Stimulated activated effector memory CD8-positive, alpha-beta T cell treated with anti-CD3 and anti-CD28 coated beads, Interleukin-12 subunit alpha, Interleukin-12 subunit beta, amount 100 ng/mL, for 72 hours (primary cell): ENCODE data around the gene RRN3.
"Not testable (repeated sequence)": the region's sequence is repeated elsewhere in the genome, so short reads cannot be mapped to it uniquely, and the experiment has no call there.

ENCODE experiments used
- ATAC-seq: fragments of 150-1000 bp; cut with Tn5 transposase; 2 replicates; pipeline ENCODE4 v1.10.0; 2021
- DNase-seq, 2 donors: peaks; one replicate each; pipeline ENCODE4 v3.0.0; 2021 to 2022; ENCODE audit warnings: low spot score in 2 of 2
- H3K27ac Mint-ChIP-seq: one replicate; pipeline ENCODE4 v1.8.0; 2022; ENCODE audit warnings: mild to moderate bottlenecking, mixed read lengths
- H3K36me3 Mint-ChIP-seq: one replicate; pipeline ENCODE4 v1.8.0; 2022; ENCODE audit warnings: mild to moderate bottlenecking, mixed read lengths
- H3K4me1 Mint-ChIP-seq: one replicate; pipeline ENCODE4 v1.8.0; 2022; ENCODE audit warnings: mixed read lengths
- H3K4me3 Mint-ChIP-seq: one replicate; pipeline ENCODE4 v1.8.0; 2022; ENCODE audit warnings: mild to moderate bottlenecking, mixed read lengths
- H3K9me3 Mint-ChIP-seq: one replicate; pipeline ENCODE4 v1.8.0; 2022; ENCODE audit warnings: mixed read lengths

Gene RRN3

GRCh38 chr16:15130943-15131700 is 37.0 kb upstream of the RRN3 start:
- H3K36me3 Mint-ChIP-seq, result peaks cover 12% of the 10 kb centered on the region
- H3K9me3 Mint-ChIP-seq, DNase-seq, ATAC-seq, H3K4me1 Mint-ChIP-seq, H3K4me3 Mint-ChIP-seq, H3K27ac Mint-ChIP-seq: not testable (repeated sequence)

GRCh38 chr16:15130256-15130932 is 36.3 kb upstream of the RRN3 start:
- H3K4me3 Mint-ChIP-seq, H3K4me1 Mint-ChIP-seq, H3K9me3 Mint-ChIP-seq, ATAC-seq, DNase-seq, H3K27ac Mint-ChIP-seq: not testable (repeated sequence)
- peaks cover 12% of the 10 kb centered on the region for H3K36me3 Mint-ChIP-seq

GRCh38 chr16:15127641-15128425 is 33.8 kb upstream of the RRN3 start:
- not testable (repeated sequence) for H3K4me3 Mint-ChIP-seq, DNase-seq, H3K27ac Mint-ChIP-seq, H3K9me3 Mint-ChIP-seq, H3K4me1 Mint-ChIP-seq, ATAC-seq
- H3K36me3 Mint-ChIP-seq, result peaks cover 12% of the 10 kb centered on the region

GRCh38 chr16:15100372-15100987 is 6.4 kb upstream of the RRN3 start:
- H3K27ac Mint-ChIP-seq, H3K4me1 Mint-ChIP-seq: not testable (repeated sequence)

GRCh38 chr16:15099366-15099909 is 5.4 kb upstream of the RRN3 start:
- not testable (repeated sequence) for ATAC-seq, H3K27ac Mint-ChIP-seq, DNase-seq, H3K9me3 Mint-ChIP-seq, H3K36me3 Mint-ChIP-seq, H3K4me3 Mint-ChIP-seq, H3K4me1 Mint-ChIP-seq

More at GRCh38 chr16:15100372-15100987, 6.4 kb upstream of the RRN3 start:
- H3K4me3 Mint-ChIP-seq, DNase-seq, H3K36me3 Mint-ChIP-seq, ATAC-seq, H3K9me3 Mint-ChIP-seq: not testable (repeated sequence)

- not testable (repeated sequence) for ATAC-seq, H3K9me3 Mint-ChIP-seq, H3K4me3 Mint-ChIP-seq, H3K27ac Mint-ChIP-seq, DNase-seq
- Mint-ChIP-seq H3K36me3 (peaks cover 27% of the 10 kb centered on the region), H3K4me1 (peaks cover 22% of the 10 kb centered on the region)
Observed at GRCh38 chr16:15096583-15096972, 2.5 kb upstream of the RRN3 start.

- not testable (repeated sequence) for ATAC-seq, H3K9me3 Mint-ChIP-seq, DNase-seq
- Mint-ChIP-seq H3K4me3 (peak overlapping the region; percentile 93), H3K36me3 (peaks cover 57% of the 10 kb centered on the region), H3K4me1 (peaks cover 28% of the 10 kb centered on the region), H3K27ac (peak overlapping the region; percentile 98)
Observed at GRCh38 chr16:15093571-15093954, 509 bp downstream of the RRN3 start.

- not testable (repeated sequence) for DNase-seq, H3K4me3 Mint-ChIP-seq, ATAC-seq, H3K9me3 Mint-ChIP-seq
- peaks cover 83% of the 10 kb centered on the region for H3K36me3 Mint-ChIP-seq
- H3K4me1 Mint-ChIP-seq, result peaks cover 28% of the 10 kb centered on the region
- peak overlapping the region; percentile 37 for H3K27ac Mint-ChIP-seq
Observed at GRCh38 chr16:15090663-15091269, 3.3 kb downstream of the RRN3 start.

- ATAC-seq, result peak; percentile 94
- peak overlapping the region; percentile 14 for H3K4me3 Mint-ChIP-seq
- not testable (repeated sequence) for H3K4me1 Mint-ChIP-seq, DNase-seq, H3K9me3 Mint-ChIP-seq
- H3K27ac Mint-ChIP-seq, result peak overlapping the region; percentile 80
- H3K36me3 Mint-ChIP-seq, result peaks cover 98% of the 10 kb centered on the region
Observed at GRCh38 chr16:15082788-15083187, 11.3 kb downstream of the RRN3 start.

- not testable (repeated sequence) for H3K27ac Mint-ChIP-seq, H3K4me1 Mint-ChIP-seq, DNase-seq, H3K9me3 Mint-ChIP-seq, ATAC-seq, H3K4me3 Mint-ChIP-seq
- H3K36me3 Mint-ChIP-seq, result peaks cover 100% of the 10 kb centered on the region
Observed at GRCh38 chr16:15080883-15081282, 13.2 kb downstream of the RRN3 start.

GRCh38 chr16:15076161-15076560 is 17.9 kb downstream of the RRN3 start:
- peak; percentile 88 for ATAC-seq
- H3K9me3 Mint-ChIP-seq, DNase-seq, H3K4me3 Mint-ChIP-seq: not testable (repeated sequence)
- H3K4me1 Mint-ChIP-seq, result peaks cover 11% of the 10 kb centered on the region
- peak overlapping the region; percentile 94 for H3K27ac Mint-ChIP-seq
- peaks cover 100% of the 10 kb centered on the region for H3K36me3 Mint-ChIP-seq

GRCh38 chr16:15073101-15073500 is 21.0 kb downstream of the RRN3 start:
- Mint-ChIP-seq H3K9me3 (no peaks in the 10 kb centered on the region), H3K36me3 (peaks cover 99% of the 10 kb centered on the region), H3K4me3 (no peak overlapping the region), H3K27ac (no peak overlapping the region), H3K4me1 (peaks cover 11% of the 10 kb centered on the region)
- no peak for DNase-seq
- ATAC-seq, result no peak

- peak; percentile 63 for ATAC-seq
- H3K27ac Mint-ChIP-seq, H3K4me3 Mint-ChIP-seq: not testable (repeated sequence)
Observed at GRCh38 chr16:15071916-15072769, 21.9 kb downstream of the RRN3 start.

GRCh38 chr16:15071013-15071412 is 23.1 kb downstream of the RRN3 start:
- Mint-ChIP-seq H3K27ac (peak overlapping the region; percentile 29), H3K36me3 (peaks cover 96% of the 10 kb centered on the region)
- not testable (repeated sequence) for H3K4me3 Mint-ChIP-seq, H3K4me1 Mint-ChIP-seq, H3K9me3 Mint-ChIP-seq, DNase-seq, ATAC-seq

More at GRCh38 chr16:15071916-15072769, 21.9 kb downstream of the RRN3 start:
- not testable (repeated sequence) for DNase-seq, H3K9me3 Mint-ChIP-seq
- peaks cover 97% of the 10 kb centered on the region for H3K36me3 Mint-ChIP-seq
- H3K4me1 Mint-ChIP-seq, result peaks cover 11% of the 10 kb centered on the region
